H1 (cell line): ENCODE measurements around the gene TYMS.

Experiments
- EZH2 ChIP-seq: fragments of 200-600 bp; sonication (generic); IDR thresholded peaks from 2 replicates; pipeline ENCODE4 v1.7.1; 2012; ENCODE audit warnings: low read depth, mild to moderate bottlenecking, moderate library complexity, low read length, inconsistent platforms; ENCODE audit not compliant: severe bottlenecking
- TAF1 ChIP-seq: IDR thresholded peaks from 2 replicates; pipeline ENCODE4 v1.6.1; 2011; ENCODE audit warnings: mild to moderate bottlenecking, low read depth, low read length

- no peak for TF ChIP-seq EZH2
- no peak for TF ChIP-seq TAF1
These were observed 41.7 kb upstream of the TYMS start for GRCh38 chr18:615773-616172.
